ENCODE measurements around the gene KLF15.

Gene KLF15

DNA sequence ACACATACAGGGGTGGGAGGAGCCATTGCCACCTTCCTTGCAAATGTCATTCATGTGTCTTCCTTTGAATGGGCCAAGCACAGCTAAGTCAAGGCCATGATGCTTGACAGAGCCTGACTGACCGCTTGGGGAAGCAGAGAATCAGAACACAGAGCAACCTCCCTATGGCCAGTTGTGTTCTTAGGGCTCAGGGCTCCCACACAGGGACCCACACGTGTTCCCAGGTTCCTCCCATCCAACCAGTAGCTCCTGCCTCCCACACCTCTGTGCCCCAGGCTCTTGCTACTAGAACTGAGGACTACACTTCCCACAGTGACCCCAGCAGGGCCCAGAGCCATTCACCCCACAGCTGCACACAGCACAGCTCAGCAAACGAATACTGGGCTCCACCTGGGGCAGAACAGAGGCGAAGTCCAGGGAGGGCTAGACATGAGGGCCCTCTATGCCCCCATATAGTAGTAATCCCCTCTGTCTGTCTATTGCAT is 42.9 kb downstream of the KLF15 start:
- H3K4me3 ChIP-seq (ENCODE audit: low read depth, low read length) = no peak overlapping the region
- TF ChIP-seq, protein P1, sequence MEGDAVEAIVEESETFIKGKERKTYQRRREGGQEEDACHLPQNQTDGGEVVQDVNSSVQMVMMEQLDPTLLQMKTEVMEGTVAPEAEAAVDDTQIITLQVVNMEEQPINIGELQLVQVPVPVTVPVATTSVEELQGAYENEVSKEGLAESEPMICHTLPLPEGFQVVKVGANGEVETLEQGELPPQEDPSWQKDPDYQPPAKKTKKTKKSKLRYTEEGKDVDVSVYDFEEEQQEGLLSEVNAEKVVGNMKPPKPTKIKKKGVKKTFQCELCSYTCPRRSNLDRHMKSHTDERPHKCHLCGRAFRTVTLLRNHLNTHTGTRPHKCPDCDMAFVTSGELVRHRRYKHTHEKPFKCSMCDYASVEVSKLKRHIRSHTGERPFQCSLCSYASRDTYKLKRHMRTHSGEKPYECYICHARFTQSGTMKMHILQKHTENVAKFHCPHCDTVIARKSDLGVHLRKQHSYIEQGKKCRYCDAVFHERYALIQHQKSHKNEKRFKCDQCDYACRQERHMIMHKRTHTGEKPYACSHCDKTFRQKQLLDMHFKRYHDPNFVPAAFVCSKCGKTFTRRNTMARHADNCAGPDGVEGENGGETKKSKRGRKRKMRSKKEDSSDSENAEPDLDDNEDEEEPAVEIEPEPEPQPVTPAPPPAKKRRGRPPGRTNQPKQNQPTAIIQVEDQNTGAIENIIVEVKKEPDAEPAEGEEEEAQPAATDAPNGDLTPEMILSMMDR (IDR thresholded peaks at IDR 0.05; ENCODE audit: borderline replicate concordance, insufficient read depth, low read depth, low read length) = no peak

DNA sequence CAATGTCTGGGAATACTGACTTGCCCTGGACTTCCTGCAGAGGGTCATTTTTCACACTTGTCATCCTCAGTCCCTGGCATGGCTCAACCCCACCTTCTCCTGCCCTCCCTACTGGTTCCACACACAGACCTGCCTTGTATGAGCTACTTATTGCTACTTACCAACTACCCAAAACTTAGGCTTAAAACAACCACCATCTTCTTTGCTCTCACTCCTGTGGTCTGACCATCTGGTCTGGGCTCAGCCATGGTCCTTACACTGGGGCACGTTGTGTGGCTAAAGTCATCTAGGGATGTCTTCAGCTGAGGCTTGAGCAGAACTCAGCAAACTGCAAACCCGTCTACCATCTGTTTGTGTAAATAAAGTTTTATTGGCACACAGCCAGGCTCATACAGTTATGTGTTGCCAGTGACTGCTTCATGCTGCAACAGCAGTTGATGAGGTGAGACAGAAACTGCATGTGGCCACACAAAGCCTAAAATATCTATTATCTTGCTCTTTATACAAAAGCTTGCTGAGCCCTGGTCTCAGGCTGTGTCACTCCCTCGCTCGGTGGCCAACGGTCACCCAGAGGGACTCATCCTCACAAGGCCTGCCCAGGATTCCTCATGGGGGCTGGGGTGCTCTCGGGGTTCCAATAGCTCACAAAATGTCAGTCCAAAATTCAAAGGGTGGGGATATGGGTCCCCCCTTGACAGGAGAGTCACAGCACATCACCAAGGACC is 43.5 kb downstream of the KLF15 start:
- H3K4me3 ChIP-seq (ENCODE audit: low read depth, low read length) = no peak overlapping the region
- TF ChIP-seq, protein P1 (IDR thresholded peaks at IDR 0.05; ENCODE audit: borderline replicate concordance, insufficient read depth, low read depth, low read length) = no peak

DNA sequence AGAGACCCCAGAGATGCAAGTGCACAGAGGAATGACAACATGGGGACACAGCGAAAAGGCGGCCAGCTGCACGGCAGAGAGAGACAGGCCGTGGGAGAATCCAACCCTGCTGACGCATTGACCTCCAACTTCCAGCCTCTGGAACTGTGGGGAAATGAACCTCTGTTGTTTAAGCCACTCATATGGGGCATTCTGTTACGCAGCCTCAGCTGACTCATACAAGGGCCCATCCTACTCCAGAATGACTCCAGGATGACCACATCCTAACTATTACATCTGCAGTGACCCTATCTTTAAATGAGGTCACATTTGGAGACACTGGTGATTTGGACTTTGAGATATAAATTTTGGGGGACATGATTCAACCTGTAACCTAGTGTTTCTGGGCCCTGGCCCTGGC is 44.0 kb downstream of the KLF15 start:
- no peak overlapping the region for H3K4me3 ChIP-seq (ENCODE audit: low read depth, low read length)
- TF ChIP-seq, protein P1 (IDR thresholded peaks at IDR 0.05; ENCODE audit: borderline replicate concordance, insufficient read depth, low read depth, low read length) = no peak

DNA sequence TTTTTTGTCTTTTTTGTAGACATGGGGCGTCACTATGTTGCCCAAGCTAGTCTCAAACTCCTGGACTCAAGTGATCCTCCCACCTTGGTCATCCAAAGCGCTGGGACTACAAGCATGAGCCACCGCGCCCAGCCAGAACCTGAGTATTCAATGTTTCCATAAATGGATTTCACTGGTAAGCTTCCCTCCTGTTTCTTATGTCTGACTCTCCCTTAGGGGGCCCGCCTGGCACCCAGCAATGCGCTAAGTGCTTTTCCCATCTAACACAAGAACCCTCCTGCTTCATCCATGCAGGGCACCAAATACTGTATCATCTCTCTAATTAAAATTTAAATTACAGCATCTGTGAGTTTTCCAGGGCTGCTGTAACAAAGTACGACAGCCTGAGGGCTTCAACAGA is 44.9 kb downstream of the KLF15 start:
- TF ChIP-seq, protein P1 (IDR thresholded peaks at IDR 0.05; ENCODE audit: borderline replicate concordance, insufficient read depth, low read depth, low read length) = no peak
- no peak overlapping the region for H3K4me3 ChIP-seq (ENCODE audit: low read depth, low read length)

DNA sequence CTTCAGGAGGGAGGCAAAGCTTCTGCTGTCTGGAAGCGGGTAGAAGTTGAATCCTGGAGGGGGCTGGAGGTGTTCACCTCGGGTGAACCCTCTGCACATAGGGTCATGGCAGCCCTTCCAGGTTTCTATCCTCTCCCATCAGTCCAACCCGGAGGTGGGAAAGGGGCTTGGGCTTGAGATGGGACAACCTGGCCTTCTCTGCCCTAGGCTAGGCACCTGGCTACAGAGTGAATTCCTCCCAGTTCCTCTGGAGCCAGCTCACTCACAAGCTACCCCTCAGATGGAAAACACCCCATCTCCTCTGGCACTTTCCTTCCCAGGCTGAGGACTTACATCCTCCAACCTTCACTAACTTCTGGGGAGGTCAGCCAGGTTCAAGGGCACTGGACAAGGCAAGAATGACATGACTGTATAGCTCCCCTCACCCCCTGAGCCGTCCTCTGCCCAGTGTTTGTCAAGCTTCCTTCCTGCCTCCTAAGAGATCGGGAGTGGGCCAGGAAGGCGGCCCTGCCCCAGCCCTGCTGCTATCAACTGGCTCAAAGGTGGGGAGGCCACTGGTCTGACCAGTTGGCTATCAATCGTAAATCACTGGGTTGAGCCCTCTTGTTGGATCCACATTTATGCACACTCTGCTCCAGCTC is 45.8 kb downstream of the KLF15 start:
- TF ChIP-seq, protein P1 (IDR thresholded peaks at IDR 0.05; ENCODE audit: borderline replicate concordance, insufficient read depth, low read depth, low read length) = no peak
- no peak overlapping the region for H3K4me3 ChIP-seq (ENCODE audit: low read depth, low read length)

DNA sequence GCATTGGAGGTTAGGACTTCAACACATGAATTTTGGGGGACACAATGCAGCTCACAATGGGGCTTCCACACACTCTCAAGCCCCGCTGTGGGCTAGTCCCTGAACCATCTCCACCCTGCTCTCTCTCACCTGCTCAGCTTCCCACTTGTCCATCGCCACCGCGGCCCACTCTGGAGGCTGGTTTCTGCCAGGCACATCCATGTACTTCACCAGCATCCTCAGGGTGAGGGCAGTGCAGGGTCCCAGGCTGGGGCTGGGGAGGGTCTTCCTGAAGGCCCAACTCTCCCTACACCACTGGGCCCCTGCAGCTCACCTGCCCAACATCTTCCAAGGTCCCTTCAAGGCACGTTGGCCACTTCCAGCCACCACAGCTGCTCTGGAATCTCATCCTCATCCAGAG is 46.4 kb downstream of the KLF15 start:
- no peak overlapping the region for H3K4me3 ChIP-seq (ENCODE audit: low read depth, low read length)
- TF ChIP-seq, protein P1 (IDR thresholded peaks at IDR 0.05; ENCODE audit: borderline replicate concordance, insufficient read depth, low read depth, low read length) = no peak

Measured in GM12875 (cell line).